H1 (cell line): ENCODE measurements around the gene TBC1D22A. TPM values are rescaled to one million over a fixed set of nuclear protein-coding genes. Genes with fewer than 3 reads are reported as not detected.

Source experiments
- BACH1 ChIP-seq: IDR thresholded peaks from 2 replicates; pipeline ENCODE4 v1.6.1; 2012; ENCODE audit warnings: low read length, improper control_type of control experiment
- CHD7 ChIP-seq: fragments of 300-600 bp; sonication (generic); IDR thresholded peaks from 2 replicates; pipeline ENCODE4 v1.7.1; 2012; ENCODE audit warnings: low read length, moderate library complexity, mild to moderate bottlenecking, inconsistent platforms; ENCODE audit not compliant: insufficient replicate concordance
- HDAC6 ChIP-seq: IDR thresholded peaks from one replicate; pipeline ENCODE4 v1.7.1; 2012; ENCODE audit warnings: low read depth, mild to moderate bottlenecking, inconsistent platforms, low read length, moderate library complexity
- KDM4A ChIP-seq: IDR thresholded peaks from one replicate; pipeline ENCODE4 v1.7.1; 2012; ENCODE audit warnings: low read depth, mild to moderate bottlenecking, moderate library complexity, low read length, inconsistent platforms; ENCODE audit not compliant: severe bottlenecking
- MAX ChIP-seq: IDR thresholded peaks from 2 replicates; pipeline ENCODE4 v1.6.1; 2012; ENCODE audit warnings: inconsistent platforms
- POLR2AphosphoS5 ChIP-seq: IDR thresholded peaks from 2 replicates; pipeline ENCODE4 v1.6.1; 2011; ENCODE audit warnings: low read depth, low read length
- RBBP5 ChIP-seq: IDR thresholded peaks from 2 replicates; pipeline ENCODE4 v1.7.1; 2012; ENCODE audit warnings: low read depth, mild to moderate bottlenecking, inconsistent platforms, low read length, moderate library complexity, borderline replicate concordance
- RXRA ChIP-seq: IDR thresholded peaks from 2 replicates; pipeline ENCODE4 v1.6.1; 2011; ENCODE audit warnings: low read depth, mild to moderate bottlenecking, low read length, moderate library complexity; ENCODE audit not compliant: insufficient read depth
- TAF1 ChIP-seq: IDR thresholded peaks from 2 replicates; pipeline ENCODE4 v1.6.1; 2011; ENCODE audit warnings: mild to moderate bottlenecking, low read depth, low read length
- TBP ChIP-seq: IDR thresholded peaks from 2 replicates; pipeline ENCODE4 v1.6.1; 2011; ENCODE audit warnings: low read depth, low read length, improper control_type of control experiment
- USF2 ChIP-seq: IDR thresholded peaks from 2 replicates; pipeline ENCODE4 v1.6.1; 2011; ENCODE audit warnings: low read length, improper control_type of control experiment
- polyA plus RNA-seq, 7 experiments: library from polyadenylated mRNA; depleted of rRNA in 3 of 7; stranded (reverse) in 5 of 7; unstranded in 2 of 7; fragments of >200 nt in 5 of 7; fragments of 200-250 nt in 2 of 7; gene quantifications; 1 replicate in 5 of 7; 2 replicates in 1 of 7; 4 replicates in 1 of 7; pipeline versions ENCODE4 v1.2.1 to v1.2.3, GENCODE V29; 2011 to 2013; ENCODE audit warnings: missing spikeins in 2 of 7, mixed read lengths in 2 of 7
- total RNA-seq: library from RNA; stranded (reverse); fragmentation: NEBNext Ultra II Directional; extraction: Animal tissue kit (Norgen Biotek cat#: 25700); gene quantifications from 2 replicates; pipeline ENCODE4 v1.2.1, GENCODE V29; 2021

The TBC1D22A gene
- total and polyA plus RNA-seq, 2 of the 8 experiments (the other 6 are each of a cell fraction or from before 2014, with no cell fraction given), result 11.9 to 18.4 TPM

- TF ChIP-seq CHD7 (no peak), POLR2AphosphoS5 (no peak), HDAC6 (no peak), RXRA (no peak), RBBP5 (no peak), KDM4A (no peak), TBP (no peak), BACH1 (no peak), TAF1 (no peak), MAX (no peak), USF2 (no peak)
Measured at GRCh38 chr22:46769191-46769675, 6.8 kb downstream of the TBC1D22A start (continued).
